Measurements from ENCODE around the gene SLC4A3.

DNA sequence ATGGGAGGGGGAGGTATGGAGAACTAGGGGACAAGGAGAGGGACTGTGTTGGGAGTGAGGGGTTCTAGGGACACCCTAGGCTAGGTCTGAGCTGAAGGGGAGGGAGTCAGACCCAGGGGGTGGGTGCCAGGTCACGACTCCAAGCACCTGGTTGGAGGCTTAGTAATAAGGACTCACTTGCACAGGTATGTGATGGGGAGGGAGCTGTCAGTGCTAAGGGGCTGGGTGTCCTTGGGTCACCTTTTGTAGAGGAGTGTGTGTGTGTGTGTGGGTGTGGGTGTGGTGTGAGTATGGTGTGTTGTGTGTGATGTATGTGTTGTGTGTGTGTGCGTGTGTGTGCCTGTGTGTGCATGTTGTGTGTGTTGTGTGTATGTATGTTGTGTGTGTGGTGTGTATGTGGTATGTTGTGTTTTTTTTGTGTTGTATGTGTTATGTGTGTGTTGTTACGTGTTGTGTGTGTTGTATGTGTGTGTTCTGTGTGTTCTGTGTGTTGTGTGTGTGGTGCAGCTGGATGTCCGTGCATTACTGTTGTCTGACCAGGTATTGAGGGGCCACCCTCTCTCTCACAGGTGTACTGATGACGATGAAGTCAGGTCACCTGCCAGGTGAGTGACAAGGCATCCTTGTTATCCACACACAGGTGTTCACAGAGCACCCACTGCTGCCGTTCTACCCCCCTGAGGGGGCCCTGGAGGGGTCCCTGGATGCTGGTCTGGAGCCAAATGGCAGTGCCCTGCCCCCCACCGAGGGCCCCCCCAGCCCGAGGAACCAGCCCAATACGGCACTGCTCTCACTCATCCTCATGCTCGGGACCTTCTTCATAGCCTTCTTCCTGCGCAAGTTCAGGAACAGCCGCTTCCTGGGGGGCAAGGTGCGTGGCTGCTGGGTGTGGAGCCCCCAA, 9.8 kb downstream of the SLC4A3 start:
- TF ChIP-seq, protein P1, sequence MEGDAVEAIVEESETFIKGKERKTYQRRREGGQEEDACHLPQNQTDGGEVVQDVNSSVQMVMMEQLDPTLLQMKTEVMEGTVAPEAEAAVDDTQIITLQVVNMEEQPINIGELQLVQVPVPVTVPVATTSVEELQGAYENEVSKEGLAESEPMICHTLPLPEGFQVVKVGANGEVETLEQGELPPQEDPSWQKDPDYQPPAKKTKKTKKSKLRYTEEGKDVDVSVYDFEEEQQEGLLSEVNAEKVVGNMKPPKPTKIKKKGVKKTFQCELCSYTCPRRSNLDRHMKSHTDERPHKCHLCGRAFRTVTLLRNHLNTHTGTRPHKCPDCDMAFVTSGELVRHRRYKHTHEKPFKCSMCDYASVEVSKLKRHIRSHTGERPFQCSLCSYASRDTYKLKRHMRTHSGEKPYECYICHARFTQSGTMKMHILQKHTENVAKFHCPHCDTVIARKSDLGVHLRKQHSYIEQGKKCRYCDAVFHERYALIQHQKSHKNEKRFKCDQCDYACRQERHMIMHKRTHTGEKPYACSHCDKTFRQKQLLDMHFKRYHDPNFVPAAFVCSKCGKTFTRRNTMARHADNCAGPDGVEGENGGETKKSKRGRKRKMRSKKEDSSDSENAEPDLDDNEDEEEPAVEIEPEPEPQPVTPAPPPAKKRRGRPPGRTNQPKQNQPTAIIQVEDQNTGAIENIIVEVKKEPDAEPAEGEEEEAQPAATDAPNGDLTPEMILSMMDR (IDR thresholded peaks at IDR 0.05) = no peak
- TF ChIP-seq POLR2A (IDR thresholded peaks at IDR 0.05) = no peak

Data from right lobe of liver (tissue), 4 donors.